H1 (cell line): Measurements from ENCODE around the gene FGF12. TPM values are rescaled to one million over a fixed set of nuclear protein-coding genes. Genes with fewer than 3 reads are reported as not detected.

Source experiments
- CTBP2 ChIP-seq: IDR thresholded peaks from 2 replicates; pipeline ENCODE4 v1.7.0; 2011; ENCODE audit warnings: borderline replicate concordance, mild to moderate bottlenecking, moderate library complexity, mixed read lengths, low read length; ENCODE audit not compliant: insufficient read depth, insufficient read length
- GABPA ChIP-seq: IDR thresholded peaks from 2 replicates; pipeline ENCODE4 v1.6.1; 2011; ENCODE audit warnings: mild to moderate bottlenecking, low read length, moderate library complexity, borderline replicate concordance; ENCODE audit not compliant: insufficient read depth
- MAFK ChIP-seq: IDR thresholded peaks from 2 replicates; pipeline ENCODE4 v1.6.1; 2012; ENCODE audit warnings: low read depth, mild to moderate bottlenecking, improper control_type of control experiment, low read length
- PHF8 ChIP-seq: fragments of 200-600 bp; sonication (generic); conservative IDR thresholded peaks from 2 replicates; pipeline ENCODE4 v1.7.1; 2012; ENCODE audit warnings: low read depth, mild to moderate bottlenecking, inconsistent platforms, low read length, moderate library complexity
- USF2 ChIP-seq: IDR thresholded peaks from 2 replicates; pipeline ENCODE4 v1.6.1; 2011; ENCODE audit warnings: low read length, improper control_type of control experiment
- polyA plus RNA-seq, 7 experiments: library from polyadenylated mRNA; depleted of rRNA in 3 of 7; stranded (reverse) in 5 of 7; unstranded in 2 of 7; fragments of >200 nt in 5 of 7; fragments of 200-250 nt in 2 of 7; gene quantifications; 1 replicate in 5 of 7; 2 replicates in 1 of 7; 4 replicates in 1 of 7; pipeline versions ENCODE4 v1.2.1 to v1.2.3, GENCODE V29; 2011 to 2013; ENCODE audit warnings: missing spikeins in 2 of 7, mixed read lengths in 2 of 7
- total RNA-seq: library from RNA; stranded (reverse); fragmentation: NEBNext Ultra II Directional; extraction: Animal tissue kit (Norgen Biotek cat#: 25700); gene quantifications from 2 replicates; pipeline ENCODE4 v1.2.1, GENCODE V29; 2021

Gene FGF12
- total and polyA plus RNA-seq, 2 of the 8 experiments (the other 6 are each of a cell fraction or from before 2014, with no cell fraction given), result 4.1 to 16.6 TPM

GRCh38 chr3:192675958-192676649, 51.2 kb downstream of the FGF12 start (continued):
- TF ChIP-seq CTBP2, result no peak
- no peak for TF ChIP-seq PHF8
- no peak for TF ChIP-seq GABPA
- TF ChIP-seq MAFK, result no peak
- TF ChIP-seq USF2, result no peak
